GM18868 (cell line): ENCODE data around the gene RAN.
"Not testable (repeated sequence)": the region's sequence is repeated elsewhere in the genome, so short reads cannot be mapped to it uniquely, and the experiment has no call there.

Experiments used
- ATAC-seq: cut with Tn5 transposase; IDR thresholded peaks from one replicate; pipeline ENCODE4 v1.9.1; 2021; ENCODE audit warnings: mild to moderate bottlenecking, moderate library complexity; ENCODE audit not compliant: unreplicated experiment

RAN gene

DNA sequence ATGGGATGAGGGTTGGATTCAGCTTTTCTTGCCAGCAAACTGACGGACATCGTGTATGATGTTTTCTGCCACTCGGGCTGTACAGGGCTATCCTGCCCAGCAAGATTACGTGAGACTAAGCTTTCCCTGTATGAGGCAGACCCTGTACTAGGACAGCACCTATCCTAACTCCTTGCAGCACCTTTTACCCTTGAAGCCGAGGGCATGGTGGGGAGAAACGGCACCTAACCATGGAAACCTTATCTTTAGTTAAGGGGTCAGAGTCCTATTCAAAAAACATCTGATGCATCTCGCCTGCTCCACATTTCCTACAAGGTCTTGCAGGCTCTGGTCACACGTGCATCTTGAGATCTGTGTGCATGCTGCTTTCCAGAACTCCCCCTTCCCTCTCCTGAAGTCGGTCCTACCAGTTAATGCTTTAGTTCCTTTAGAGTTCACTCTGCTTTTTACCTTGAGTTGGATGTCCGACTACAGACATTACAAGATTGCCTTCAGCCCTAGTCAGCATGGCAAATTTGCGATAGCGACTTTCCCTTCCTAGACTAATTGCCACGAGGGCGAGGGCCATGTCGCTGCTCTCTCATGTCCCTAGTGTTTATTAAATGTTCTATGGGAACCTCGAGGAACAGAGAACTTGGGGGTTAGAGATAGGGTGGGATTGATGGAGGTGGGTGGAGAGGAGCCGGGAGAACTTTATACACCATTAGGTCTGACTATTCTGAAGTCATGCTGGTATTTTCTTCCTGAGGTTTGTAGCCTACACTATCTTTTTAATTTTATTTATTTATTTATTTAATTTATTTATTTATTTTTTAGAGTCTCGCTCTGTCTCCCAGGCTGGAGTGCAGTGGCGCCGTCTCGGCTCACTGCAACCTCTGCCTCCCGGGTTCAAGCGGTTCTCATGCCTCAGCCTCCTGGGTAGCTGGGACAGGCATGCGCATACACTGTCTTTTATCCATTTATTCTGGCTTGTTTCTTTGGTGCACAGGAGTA is 6.6 kb downstream of the RAN start:
- no peak for ATAC-seq

DNA sequence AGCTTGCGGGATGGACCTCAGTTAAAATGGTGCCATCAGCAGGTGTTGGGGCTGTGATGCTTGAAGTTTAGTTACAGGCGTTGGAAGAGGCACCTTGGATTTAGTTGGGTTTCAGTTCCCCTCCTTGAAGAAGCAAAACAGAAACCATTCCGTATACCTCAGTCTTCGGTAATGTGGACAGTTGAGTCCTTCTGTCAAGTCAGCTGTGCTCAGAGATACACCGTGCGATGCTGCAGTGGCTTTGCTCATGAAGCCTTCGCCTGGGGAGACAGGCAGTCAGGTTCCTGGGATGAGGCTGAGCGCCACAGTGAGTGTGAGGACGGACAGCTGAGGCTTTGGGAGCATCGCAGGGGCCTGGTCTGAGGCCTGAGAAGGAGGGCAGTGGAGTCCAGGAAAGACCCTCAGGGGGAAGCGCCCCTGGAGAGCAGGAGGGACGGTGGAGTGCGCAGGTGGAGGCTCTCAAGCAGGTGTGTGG is 7.4 kb downstream of the RAN start:
- ATAC-seq: peak; percentile 86

DNA sequence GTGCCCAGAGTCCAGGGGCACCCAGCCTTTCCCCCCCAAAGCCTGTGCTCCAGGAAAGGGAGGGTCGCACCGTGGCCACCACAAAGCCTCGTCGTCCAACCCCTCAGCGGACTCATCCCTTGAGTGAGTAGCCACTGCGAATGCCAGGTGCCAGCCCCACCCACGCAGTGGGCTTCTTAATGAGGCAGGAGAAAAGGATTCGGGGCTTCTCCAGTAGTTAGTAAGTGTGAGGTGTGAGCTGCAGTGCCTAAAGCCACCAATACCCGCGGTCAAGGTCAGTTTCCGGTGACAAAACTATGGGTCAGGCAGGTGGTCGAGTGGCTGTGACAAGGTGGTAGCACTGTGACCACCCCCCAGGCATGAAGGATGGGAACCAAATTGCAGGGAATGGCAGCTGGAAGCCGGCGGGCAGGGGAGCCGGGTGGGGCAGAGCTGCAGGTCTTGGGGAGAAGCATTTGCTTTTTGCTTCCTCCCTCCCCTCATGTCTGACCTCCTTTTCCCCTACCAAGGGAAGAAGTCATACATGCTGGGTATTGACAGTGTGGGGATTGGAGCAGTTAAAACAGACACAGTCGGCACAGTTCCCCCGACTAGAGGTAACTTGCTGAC is 8.0 kb downstream of the RAN start:
- ATAC-seq: no peak

DNA sequence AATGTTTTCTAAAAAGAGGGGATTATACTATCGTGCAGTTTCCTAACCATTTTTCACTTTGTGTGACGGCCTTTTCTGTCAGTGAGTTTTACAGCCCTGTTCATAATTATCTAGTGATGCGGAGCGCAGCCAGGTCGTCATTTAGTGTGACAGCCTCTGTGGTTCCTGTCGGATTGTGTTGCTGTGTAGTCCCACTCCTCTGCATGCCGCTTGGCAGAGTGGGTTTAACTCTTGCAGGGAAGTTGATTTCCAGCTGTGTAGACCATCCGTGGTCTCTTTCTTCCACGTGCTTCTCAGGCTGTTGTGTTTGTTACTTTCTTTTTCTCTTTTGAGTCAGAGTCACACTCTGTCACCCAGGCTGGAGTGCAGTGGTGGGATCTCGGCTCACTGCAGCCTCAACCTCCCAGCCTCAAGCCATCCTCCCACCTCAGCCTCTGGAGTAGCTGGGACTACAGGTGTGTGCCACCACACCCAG is 8.6 kb downstream of the RAN start:
- ATAC-seq: peak; percentile 45

DNA sequence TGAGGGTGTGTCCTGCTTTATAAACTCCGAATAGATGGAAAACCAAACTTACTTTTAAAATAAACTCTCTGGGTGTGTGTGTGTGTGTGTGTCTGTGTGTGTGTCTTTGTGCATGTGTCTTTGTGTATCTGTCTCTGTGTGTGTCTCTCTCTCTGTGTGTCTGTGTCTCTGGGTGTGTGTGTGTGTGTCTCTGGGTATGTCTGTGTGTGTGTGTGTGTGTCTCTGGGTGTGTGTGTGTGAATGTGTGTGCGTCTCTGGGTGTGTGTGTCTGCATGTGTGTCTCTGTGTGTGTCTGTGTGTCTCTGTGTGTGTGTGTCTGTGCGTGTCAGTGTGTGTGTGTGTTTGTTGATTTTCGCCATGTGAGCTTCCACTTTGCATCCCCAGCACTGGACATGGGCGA is 9.2 kb downstream of the RAN start:
- ATAC-seq: no peak

DNA sequence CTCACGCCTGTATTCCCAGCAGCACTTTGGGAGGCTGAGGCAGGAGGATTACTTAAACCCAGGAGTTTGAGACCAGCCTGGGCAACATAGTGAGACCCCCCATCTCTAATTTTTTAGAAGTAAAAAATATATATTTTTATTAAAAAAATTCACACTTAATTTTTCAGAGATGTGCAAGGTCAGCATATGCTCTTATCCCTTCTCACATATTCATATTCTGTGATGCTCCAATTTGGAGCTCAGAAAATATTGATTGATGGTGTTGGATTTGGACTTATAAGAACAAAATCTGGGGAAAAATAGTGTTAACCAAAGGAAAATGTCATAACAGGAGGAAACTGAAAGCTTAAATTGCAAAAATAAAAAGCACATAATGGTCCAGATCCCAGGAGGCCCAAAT is 9.7 kb downstream of the RAN start:
- ATAC-seq: no peak

DNA sequence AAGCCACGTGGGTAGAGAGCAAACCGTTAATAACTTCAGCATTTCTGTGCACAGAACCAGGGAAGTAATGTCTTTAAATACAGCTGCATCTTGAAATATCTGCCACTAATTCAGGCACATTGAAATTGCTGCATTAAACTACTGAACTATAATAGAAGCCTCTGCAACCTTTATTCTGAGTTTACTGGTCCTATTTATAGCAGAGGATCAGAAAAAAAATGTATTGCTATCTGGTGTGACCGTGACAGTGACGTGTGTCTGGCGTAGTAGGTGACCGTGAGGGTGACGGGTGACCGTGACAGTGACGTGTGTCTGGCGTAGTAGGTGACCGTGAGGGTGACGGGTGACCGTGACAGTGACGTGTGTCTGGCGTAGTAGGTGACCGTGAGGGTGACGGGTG is 15.3 kb downstream of the RAN start:
- ATAC-seq: not testable (repeated sequence)

DNA sequence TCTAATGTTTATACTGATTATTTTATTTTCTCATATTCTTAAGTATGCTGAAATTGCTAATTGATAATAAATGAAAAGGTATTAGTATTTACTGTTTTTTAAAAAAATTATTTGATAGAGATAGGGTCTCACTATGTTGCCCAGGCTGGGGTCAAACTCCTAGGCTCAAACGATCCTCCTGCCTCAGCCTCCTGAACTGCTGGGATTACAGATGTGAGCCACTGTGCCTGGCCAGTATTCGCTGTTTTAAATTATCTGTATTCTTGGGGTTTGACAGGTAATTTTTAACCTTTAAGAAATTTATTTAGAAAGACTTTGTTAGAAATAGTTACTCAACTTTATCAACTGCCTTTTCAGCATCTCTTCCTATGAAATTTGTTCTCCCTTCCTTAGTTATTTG is 32.2 kb downstream of the RAN start:
- no peak for ATAC-seq

DNA sequence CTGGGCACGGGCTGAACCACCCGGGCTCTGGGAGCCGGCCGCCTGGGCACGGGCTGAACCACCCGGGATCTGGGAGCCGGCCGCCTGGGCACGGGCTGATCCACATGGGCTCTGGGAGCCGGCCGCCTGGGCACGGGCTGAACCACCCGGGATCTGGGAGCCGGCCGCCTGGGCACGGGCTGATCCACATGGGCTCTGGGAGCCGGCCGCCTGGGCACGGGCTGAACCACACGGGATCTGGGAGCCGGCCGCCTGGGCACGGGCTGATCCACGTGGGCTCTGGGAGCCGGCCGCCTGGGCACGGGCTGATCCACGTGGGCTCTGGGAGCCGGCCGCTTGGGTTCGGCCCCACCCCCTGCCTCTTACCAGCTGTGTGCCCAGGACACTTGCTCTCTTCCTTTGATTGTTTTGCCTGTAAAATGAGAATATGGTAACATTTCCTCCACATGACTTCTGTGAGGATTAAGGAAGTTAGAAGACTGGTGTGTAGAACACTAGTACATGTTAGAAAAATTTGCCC is 33.1 kb downstream of the RAN start:
- ATAC-seq: not testable (repeated sequence)

DNA sequence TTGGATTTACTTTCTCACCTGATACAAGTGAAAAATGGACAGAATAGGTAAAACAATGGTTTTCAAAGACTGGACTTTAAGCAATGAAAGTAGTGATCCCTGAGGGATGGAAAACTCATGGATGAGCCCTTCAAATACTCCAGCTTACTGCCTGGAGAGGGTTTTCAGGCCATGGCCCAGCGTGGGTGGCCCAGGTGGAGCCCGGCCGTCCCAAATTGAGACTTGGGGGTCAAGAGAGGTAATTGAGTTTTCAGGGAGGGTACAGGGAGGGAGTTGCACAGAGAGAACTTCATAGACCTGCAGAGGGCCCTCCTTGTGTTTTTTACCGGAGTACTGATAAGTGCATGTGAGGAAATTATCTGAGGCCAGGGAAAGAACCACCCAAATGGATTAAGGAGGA is 37.2 kb downstream of the RAN start:
- ATAC-seq: no peak

DNA sequence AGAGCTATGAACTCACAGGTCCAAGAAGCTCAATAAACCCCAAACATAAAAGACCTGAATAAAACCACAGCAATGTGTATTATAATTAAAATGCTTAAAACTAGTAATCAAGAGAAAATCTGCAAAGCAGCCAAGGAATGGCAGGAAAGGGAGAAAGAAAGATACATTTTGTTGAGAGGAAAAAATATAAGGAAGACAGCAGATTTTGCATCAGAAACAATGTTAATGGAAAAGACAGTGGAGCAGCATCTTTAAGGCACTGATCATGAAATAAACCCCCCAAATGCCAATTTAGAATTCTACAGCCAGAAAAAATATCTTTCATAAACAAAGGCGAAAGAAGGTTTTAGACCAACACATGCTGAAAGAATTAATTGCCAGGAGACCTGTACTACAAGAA is 39.3 kb downstream of the RAN start:
- no peak for ATAC-seq

DNA sequence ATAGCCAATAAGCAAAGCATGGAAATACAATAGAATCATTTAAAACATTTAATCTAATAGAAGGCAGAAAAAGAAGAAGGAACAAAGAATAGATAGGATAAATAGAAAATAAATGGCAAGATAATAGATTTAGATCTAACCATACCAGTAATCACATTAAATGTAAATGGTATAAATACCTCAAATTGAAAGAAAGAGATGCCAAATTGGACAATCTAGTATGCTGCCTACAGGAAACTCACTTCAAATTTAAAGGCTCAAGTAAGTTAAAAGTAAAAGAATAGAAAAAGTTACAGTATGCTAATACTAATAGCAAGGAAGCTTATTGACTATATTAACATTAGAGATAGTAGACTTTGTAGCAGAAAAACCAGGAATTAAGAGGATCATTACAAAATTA is 40.1 kb downstream of the RAN start:
- no peak for ATAC-seq

DNA sequence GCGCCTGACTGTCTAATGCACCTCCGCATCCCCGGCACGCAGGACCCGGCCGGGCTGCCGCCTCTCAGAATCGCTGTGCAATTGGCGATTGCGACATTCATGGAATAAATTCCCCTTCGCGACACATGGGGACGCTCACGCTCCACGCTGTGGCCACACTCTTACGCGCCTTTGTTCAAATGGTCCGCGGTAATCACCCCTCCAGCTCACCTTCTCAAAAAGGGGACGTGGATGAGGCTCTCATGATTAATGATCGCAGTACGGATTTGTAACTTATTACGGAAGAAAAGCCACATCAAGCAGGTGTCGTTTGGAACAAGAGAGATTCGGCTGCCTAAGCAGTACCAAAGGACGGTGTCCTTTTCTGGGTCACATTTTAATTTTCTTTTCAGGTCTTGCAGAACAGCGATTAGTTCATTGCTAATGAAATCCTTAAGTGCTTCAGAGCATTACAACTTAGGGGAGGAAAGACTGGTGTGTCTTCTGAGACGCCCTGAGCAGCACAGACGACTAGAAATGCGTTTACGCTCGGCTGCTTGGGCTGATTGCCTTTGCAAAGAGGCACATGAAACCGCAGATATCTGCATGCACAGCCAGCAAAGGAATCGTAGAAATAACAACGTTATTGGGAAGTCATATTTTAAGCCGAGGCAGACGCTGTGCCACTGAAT is 44.5 kb downstream of the RAN start:
- ATAC-seq: peak; percentile 66

DNA sequence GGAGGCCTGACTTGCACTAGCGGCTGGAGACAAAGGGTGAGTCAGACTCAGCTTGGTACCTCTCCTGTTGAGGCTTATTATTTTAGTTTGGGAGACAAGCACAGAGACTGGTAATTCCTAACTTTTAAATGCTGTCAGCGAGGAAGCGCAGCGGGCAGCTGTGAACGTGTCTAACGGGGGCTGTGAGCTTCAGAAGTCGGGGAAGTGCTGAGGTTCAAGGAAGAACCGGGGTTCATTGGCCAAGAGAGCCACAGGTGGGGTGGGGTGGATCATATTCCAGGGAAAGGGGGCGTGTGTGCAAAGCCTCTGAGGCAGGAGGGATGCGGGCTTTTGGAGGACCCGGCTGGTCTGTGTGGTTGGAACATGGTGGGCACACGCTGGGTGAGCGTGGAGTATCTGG is 45.7 kb downstream of the RAN start:
- ATAC-seq: no peak

DNA sequence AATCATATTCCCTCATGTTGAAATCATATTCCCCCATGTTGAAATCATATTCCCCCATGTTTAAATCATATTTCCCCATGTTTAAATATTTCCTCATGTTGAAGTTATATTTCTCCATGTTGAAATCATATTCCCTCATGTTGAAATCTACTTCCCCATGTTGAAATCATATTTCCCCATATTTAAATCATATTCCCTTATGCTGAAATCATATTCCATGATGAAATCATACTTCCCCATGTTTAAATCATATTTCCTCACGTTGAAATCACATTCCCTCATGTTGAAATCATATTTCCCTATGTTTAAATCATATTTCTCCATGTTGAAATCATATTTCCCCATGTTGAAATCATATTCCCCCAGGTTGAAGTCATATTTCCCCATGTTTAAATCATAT is 47.2 kb downstream of the RAN start:
- no peak for ATAC-seq

DNA sequence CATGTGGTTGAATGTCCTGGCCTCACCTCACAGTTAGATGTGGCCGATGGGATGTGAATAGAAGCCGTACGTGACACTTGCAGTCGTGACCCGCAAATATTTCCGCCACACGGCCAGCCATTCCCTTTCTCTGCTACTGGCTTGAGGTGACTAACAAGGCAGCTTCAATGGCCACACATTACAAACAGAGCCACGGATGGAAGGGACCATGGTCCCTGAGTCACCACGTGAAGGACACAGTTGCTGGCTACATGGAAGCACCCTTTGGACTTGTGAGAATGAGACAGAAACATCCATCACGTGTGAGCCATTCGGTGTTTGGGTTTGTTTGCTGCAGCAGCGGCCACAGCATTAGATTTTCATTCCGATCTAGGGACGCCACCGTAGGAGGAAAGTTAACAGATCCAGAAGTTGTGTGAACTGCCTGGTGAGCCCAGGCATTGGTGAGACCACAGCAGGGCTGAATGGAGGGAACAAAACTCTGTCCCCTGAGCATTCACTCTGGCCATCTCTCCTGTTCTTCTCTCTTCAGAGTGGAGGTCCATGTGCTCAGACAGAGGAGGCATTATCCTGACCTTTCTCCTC is 48.3 kb downstream of the RAN start:
- ATAC-seq: no peak

DNA sequence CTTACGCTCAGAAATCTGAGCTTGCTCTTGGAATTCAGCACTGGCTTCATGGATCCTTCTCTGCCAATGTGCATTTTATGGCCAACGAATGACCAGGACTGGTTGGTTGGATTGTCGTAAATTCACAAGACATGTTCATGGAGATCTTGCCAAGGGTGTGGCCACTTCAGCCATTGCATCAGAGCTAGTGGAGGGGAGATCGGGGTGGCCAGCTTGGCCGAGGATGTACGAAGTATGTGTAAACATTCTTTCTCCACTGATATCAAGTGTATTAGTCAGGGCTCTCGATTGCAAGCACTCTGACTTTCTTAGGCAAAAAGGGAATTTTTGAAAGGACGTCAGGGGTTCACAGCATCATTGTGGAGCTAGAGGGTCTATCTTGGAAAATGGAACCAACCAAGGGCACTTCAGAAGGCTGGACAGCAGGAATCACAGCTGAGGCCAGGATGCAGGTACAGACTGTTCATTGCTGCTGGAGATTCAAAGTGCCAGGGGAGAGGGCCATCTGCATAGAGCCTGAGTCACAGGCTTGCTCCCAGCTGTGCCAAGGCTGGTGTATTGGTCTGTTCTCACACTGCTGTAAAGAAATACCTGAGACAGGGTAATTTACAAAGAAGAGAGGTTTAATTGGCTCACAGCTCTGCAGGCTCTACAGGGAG is 49.0 kb downstream of the RAN start:
- ATAC-seq: no peak

DNA sequence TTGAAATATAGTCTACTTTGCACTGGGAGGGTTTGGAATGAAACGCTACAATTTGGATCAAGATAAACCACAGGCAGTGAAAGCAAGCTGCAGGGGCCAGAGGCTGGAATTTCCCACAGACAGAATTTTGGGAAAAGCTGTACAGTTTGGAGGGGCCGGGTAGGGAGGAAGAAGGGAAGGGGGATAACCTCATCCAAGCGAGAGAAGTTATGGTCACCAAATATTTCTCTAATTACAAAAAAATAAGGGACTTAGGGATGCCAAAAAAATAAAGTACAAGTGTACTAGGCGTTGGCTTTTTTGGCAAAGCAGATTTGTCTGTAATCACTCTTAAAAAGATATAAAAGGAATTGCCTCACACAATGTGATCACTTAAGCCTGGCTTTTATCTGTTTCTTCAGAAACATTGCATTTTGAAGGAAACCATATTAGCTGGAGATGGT is 50.7 kb downstream of the RAN start:
- no peak for ATAC-seq

DNA sequence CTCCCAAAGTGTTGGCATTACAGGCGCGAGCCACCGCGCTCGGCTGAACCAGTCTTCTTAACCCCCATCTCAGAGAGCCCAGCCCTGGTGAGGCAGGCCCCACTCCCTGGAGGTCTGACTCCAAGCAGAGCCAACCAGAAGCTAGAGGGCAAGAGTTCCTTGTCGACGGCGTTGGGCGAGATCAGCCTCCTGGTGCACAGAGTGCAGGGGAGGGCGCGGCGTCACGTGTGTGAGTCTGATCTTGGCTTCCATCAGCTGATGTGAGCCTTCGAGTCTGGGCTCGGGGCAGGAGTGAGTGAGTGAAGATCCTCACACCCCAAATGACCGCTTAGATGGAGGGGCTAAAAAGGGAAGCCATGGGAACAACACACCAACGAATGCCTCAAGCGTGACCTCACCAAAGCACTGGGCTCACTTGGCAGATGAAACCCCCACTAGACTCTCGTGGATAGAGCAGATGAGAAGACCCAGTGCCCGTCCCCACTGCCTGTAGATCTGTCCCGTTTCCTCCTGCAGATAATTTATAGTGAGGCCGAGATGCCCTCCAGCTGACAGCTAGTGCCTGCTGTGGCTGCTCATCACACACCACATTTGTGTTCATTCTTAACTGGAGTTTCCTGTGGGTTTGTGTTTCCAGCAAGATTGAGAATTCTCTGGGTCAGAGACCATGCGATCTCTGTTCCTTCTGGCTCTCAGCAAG is 53.2 kb downstream of the RAN start:
- no peak for ATAC-seq

DNA sequence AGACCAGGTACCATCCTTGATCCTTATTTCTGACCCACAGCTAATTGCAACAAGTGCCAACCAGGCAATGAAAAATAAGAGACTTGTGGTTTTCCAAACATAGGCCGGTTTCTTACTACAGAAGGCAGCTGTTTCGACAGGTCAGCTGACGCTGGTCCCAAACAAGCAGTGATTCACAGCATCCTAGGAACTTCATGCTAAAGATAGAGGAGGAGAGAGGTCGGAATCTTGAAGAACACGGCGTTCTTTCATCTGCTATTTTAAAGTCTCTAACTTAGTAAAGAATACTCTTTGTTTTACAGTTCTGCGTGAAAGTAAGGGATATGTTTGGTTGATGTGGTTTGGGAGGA is 53.8 kb downstream of the RAN start:
- no peak for ATAC-seq
